GM19099 (cell line): Measurements from ENCODE around the gene RIGI.
A peak's percentile ranks its signal among the peaks of the same experiment; 100 is the strongest.

Experiments
- POLR2A ChIP-seq: IDR thresholded peaks from 3 replicates; pipeline ENCODE4 v1.6.1; 2011; ENCODE audit warnings: low read depth; ENCODE audit not compliant: insufficient read length; ENCODE audit errors: extremely low read depth

RIGI gene

GRCh38 chr9:32526041-32526706 is at the start of gene RIGI:
RIGI (minus strand) TSS chr9:32526196; CDS start chr9:32526166, 30 bp downstream.
- TF ChIP-seq POLR2A, result peak; percentile 71

- TF ChIP-seq POLR2A, result no peak
Measured at GRCh38 chr9:32574858-32575257, 48.9 kb upstream of the RIGI start.

DNA sequence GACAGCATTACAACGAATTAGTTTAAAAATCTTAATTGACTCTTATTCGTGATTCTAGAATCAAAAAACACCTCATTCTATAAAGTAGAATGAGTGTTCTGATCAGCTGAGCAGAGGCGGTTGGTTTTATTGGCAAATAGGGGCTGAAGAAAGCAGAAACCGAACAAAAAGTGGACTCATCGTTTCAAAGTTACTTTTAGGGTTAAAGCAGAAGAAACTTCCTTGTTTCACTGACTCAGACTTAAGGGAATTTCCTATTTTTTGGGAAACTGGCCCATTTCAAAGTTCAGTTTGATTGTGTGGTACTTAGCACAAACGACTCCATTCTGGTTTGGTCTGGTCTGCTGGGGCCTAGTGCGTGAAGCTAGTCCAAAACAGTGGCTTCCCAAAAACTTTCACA is 47.8 kb upstream of the RIGI start:
- no peak for TF ChIP-seq POLR2A

- peak; percentile 84 for TF ChIP-seq POLR2A
Measured at GRCh38 chr9:32572900-32573523, 47.0 kb upstream of the RIGI start, which contains the start of gene NDUFB6. NDUFB6 (minus strand) TSS chr9:32573159; CDS start chr9:32573060, 99 bp downstream.

DNA sequence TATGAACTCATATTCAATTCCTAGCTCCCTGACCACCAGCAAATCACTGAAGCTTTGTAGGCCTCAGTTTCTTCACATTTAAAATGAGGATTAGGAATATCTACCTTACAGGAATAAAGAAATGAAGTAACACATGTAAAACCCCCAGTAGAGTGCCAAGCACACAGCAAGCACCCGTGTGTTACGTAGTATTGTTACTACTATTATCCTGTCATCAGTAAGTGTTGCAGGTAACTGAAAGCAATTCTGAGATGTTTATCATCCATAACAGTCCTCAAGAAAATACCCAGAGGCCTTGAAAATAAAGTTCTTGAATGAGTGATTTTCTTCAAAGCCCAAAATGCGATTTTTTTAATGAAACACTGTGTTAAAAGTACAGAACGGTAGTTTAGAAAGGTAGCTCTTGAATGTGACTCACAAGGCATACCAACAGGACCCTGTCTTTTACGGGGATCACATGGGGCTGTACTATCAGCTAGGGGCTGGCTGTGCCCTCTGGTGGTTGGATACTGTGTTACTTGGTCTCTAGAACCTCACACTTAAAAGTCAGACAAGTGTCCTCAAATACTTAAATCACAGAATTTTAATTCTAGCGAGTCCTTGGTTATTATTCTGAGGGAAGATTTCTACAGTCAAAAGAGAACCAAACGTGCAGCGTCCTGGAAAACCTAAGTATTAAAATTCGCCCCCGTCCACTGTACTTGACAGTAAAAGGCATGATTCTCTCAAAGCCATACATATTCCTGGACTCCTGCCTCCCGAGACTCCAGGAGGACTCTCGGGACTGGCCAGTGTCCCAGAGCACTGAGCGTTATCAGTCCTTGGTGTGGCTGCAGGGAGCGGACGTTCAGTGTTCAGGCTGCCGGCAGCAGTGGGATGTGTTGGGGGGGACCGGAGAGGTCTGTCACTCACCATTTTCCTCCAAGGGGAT is 46.2 kb upstream of the RIGI start:
- TF ChIP-seq POLR2A, result no peak

DNA sequence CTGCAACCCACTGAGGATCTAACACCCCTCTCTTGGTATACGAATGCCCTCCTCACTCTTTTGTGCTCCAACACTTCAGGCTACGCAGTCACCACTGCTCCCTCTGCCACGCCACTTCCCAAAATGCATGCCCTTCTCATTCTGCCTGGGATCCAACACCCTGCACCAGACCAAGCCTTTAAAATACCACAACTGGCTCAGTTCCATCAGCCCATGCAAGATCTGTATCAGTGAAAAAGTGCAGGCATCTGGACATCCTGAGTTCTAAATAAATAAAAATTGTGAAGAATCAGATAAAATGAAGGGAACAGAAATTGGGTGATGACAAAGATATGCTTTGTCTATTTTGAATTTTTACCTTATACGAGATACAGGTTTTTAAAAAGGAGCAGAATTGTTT is 44.3 kb upstream of the RIGI start:
- no peak for TF ChIP-seq POLR2A

DNA sequence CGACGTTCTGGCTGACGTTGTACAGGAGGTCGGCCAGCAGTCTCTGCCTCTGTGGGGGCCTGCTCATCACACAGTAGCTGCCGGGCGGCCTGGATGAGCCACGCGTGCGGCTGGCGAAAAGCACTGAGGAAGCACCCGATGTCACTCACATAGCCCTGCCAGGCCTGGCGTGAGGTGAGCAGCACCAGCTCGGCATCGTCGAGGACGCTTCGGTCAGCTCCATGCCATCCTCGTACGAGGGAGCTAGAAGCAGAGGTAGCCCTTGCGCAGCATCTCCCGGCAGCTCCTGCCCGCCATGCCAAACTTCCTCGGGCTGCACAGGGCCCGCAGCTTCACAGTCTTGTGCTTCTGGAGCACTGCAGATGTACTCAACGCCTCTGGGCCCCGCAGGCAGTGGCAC is 40.8 kb upstream of the RIGI start:
- TF ChIP-seq POLR2A, result no peak

DNA sequence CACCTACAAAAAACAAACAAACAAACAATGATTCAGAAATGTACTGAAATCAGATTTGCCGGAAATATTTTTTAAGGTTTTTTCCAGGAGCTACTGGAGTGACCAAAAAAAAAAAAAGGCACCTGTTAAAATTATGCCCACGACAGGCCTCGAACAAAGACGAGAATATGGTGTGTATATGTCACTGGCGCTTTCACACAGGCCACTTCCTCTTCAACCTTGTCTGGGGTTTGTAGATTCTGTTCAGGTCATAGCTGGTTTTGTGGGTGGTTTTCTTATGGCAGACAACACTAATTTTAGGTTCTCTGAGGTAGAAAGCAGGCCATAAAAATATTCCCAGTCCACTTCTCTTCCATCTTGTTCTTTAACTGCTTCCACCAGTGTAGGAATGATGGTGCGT is 40.0 kb upstream of the RIGI start:
- TF ChIP-seq POLR2A, result no peak

- no peak for TF ChIP-seq POLR2A
Measured at GRCh38 chr9:32558408-32558934, 32.5 kb upstream of the RIGI start.

GRCh38 chr9:32554591-32554990 is 28.6 kb upstream of the RIGI start:
- no peak for TF ChIP-seq POLR2A

GRCh38 chr9:32554107-32554506 is 28.1 kb upstream of the RIGI start:
- no peak for TF ChIP-seq POLR2A

- TF ChIP-seq POLR2A, result peak; percentile 87
Measured at GRCh38 chr9:32552172-32552872, 26.3 kb upstream of the RIGI start, which contains the start of the genes SMIM27 and TOPORS. SMIM27 (plus strand) TSS chr9:32552327; CDS start chr9:32552435, 108 bp downstream. TOPORS (minus strand) TSS chr9:32552586; CDS start chr9:32552436, 150 bp downstream.

DNA sequence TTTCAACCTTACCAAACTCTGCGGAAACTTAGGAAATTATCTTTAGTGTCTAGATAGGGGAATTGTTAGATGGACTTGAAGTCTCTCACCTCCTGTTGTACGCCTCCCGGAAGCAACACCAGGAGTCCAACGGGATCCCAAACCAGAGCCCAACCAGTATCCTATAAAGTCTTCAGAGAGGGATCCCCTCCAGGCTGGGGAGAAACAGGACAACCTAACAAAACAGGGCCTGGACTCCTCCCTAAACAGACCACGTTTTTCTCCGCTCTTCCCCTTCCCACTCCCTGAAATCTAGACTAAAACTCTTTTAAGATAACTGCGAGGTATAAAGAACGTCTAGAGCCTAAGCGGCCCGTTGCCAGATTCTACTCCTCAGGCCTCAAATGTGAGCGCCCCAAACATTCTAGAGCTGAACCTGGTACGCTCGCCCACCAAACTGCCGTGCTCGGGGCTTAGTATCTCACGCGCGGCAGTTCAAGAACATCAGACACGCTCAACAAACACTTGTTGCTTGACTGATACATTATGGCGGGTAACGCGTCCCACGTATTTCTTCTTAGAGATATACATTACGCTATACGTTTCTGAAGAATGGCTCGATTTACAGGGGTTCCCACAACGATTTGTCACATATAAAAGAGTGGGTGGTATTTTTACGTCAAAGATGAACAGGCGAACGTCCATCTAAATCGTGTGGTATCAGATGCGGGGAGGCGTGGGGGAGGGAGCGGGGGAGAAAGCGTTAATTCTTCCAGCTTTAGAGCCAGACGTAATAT is 25.5 kb upstream of the RIGI start:
- TF ChIP-seq POLR2A, result peak; percentile 10
